Neural cell (in vitro differentiated cells): ENCODE results near the gene STAT4.

Source experiments
- CTCF ChIP-seq: fragments of 450-650 bp; IDR thresholded peaks from 2 replicates; pipeline ENCODE4 v1.5.1; 2014; ENCODE audit warnings: antibody characterized with exemption, mild to moderate bottlenecking, moderate library complexity; ENCODE audit not compliant: poor library complexity, severe bottlenecking
- EP300 ChIP-seq: fragments of 450-650 bp; conservative IDR thresholded peaks from 2 replicates; pipeline ENCODE4 v1.6.1; 2014; ENCODE audit warnings: antibody characterized with exemption, mild to moderate bottlenecking, moderate library complexity; ENCODE audit not compliant: poor library complexity, severe bottlenecking
- EZH2 ChIP-seq: fragments of 200-600, 300-800 bp; shearing (Covaris generic), sonication (generic); IDR thresholded peaks from 2 replicates; pipeline ENCODE4 v1.6.1; 2014; ENCODE audit warnings: antibody characterized with exemption, low read length, borderline replicate concordance, mild to moderate bottlenecking; ENCODE audit not compliant: insufficient read depth, poor library complexity, severe bottlenecking
- MXI1 ChIP-seq: fragments of 450-650 bp; conservative IDR thresholded peaks from 2 replicates; pipeline ENCODE4 v1.6.1; 2014; ENCODE audit warnings: antibody characterized with exemption, mild to moderate bottlenecking; ENCODE audit not compliant: poor library complexity, severe bottlenecking
- POLR2AphosphoS5 ChIP-seq: IDR thresholded peaks from 2 replicates; pipeline ENCODE4 v1.6.1; 2012
- RAD21 ChIP-seq: fragments of 450-650 bp; conservative IDR thresholded peaks from 2 replicates; pipeline ENCODE4 v1.6.1; 2014; ENCODE audit warnings: antibody characterized with exemption, mild to moderate bottlenecking, moderate library complexity
- REST ChIP-seq: IDR thresholded peaks from 2 replicates; pipeline ENCODE4 v1.6.1; 2012; ENCODE audit warnings: borderline replicate concordance
- SMC3 ChIP-seq: fragments of 450-650 bp; conservative IDR thresholded peaks from 2 replicates; pipeline ENCODE4 v1.6.1; 2014; ENCODE audit warnings: antibody characterized with exemption, mild to moderate bottlenecking, moderate library complexity; ENCODE audit not compliant: poor library complexity
- TAF1 ChIP-seq: IDR thresholded peaks from 2 replicates; pipeline ENCODE4 v1.6.1; 2012; ENCODE audit warnings: low read depth

GRCh38 chr2:191189112-191189635, 38.4 kb upstream of the STAT4 start:
- TF ChIP-seq POLR2AphosphoS5 (no peak), CTCF (no peak), EZH2 (no peak), SMC3 (no peak), EP300 (no peak), TAF1 (no peak), RAD21 (no peak), MXI1 (no peak), REST (no peak)
